Neural progenitor cell (in vitro differentiated cells): ENCODE results near the gene VKORC1.

Experiments
- CTCF ChIP-seq: fragments of 200-600 bp; sonication (generic); IDR thresholded peaks from 2 replicates; pipeline ENCODE4 v1.5.1; 2017; ENCODE audit warnings: antibody characterized with exemption, mild to moderate bottlenecking
- EZH2 ChIP-seq: fragments of 200-600 bp; sonication (generic); IDR thresholded peaks from 2 replicates; pipeline ENCODE4 v1.6.1; 2017; ENCODE audit warnings: antibody characterized with exemption, mild to moderate bottlenecking, moderate library complexity
- EZH2phosphoT487 ChIP-seq: fragments of 200-600 bp; sonication (generic); IDR thresholded peaks from 2 replicates; pipeline ENCODE4 v1.6.1; 2017; ENCODE audit warnings: antibody characterized with exemption

DNA sequence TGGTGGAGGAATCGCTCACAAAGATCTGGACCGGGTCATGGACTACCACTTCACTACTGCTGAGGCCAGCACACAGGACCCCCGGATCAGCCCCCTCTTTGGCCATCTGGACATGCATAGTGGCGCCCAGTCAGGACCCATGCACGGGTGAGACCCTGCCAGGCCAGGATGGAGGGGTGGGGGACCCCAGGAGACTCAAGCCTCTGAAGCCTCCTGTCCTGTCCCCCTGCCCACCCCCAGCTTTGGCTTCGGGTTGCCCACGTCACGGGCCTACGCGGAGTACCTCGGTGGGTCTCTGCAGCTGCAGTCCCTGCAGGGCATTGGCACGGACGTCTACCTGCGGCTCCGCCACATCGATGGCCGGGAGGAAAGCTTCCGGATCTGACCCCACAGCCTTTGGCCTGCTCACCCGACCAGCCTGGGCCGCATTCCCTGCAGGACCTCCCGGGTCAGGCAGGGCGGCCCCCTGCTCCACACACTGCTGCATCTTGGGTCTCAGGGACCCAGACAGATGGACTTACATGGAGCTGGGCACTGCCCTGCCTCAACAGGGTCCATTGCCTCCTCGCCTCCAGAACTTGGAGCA, 17.4 kb upstream of the VKORC1 start:
- TF ChIP-seq EZH2phosphoT487 (no peak), CTCF (no peak), EZH2 (no peak)
